CD4-positive, alpha-beta T cell (primary cell): Measurements from ENCODE around the gene IQGAP2. TPM values are rescaled to one million over a fixed set of nuclear protein-coding genes. Genes with fewer than 3 reads are reported as not detected.

Source experiments
- ATAC-seq: fragments of 200-7000 bp; cut with Tn5 transposase; one replicate; pipeline ENCODE4 v1.10.0; 2022; ENCODE audit warnings: mild to moderate bottlenecking; ENCODE audit not compliant: poor library complexity
- CTCF ChIA-PET: fragments of 350-600 bp; sonication (Branson Sonifier 250); formaldehyde crosslinking; loops from one replicate; lab custom pipeline; 2021; ENCODE audit warnings: antibody characterized with exemption, inconsistent platforms; lab: Charles Lee
- POLR2A ChIA-PET: fragments of 350-600 bp; sonication (Branson Sonifier 250); formaldehyde crosslinking; loops from one replicate; lab custom pipeline; 2021; ENCODE audit warnings: antibody characterized with exemption, inconsistent platforms; lab: Charles Lee
- DNase-seq, 14 experiments: peaks; one replicate each; pipeline ENCODE4 v3.0.0-alpha.2; 2013 to 2020; ENCODE audit warnings: mixed read lengths in 2 of 14
- H3K27ac ChIP-seq, 2 donors: one replicate each; pipeline versions ENCODE4 v1.5.1 to v1.7.0; 2013; ENCODE audit warnings: low read length in 2 of 2, low read depth in 1 of 2, mild to moderate bottlenecking in 1 of 2
- H3K27me3 ChIP-seq, 2 experiments: 1 replicate in 1 of 2; 2 replicates in 1 of 2; pipeline versions ENCODE4 v1.6.1 to v1.7.0; 2013; ENCODE audit warnings: low read length in 2 of 2, control low read depth in 1 of 2, mild to moderate bottlenecking in 1 of 2, moderate library complexity in 1 of 2; ENCODE audit not compliant: insufficient read depth in 2 of 2, control insufficient read depth in 1 of 2
- H3K36me3 ChIP-seq: one replicate; pipeline ENCODE4 v1.6.1; 2013; ENCODE audit warnings: low read length, control low read depth; ENCODE audit not compliant: insufficient read depth
- H3K4me1 ChIP-seq: one replicate; pipeline ENCODE4 v1.6.1; 2013; ENCODE audit warnings: low read length, control low read depth; ENCODE audit not compliant: insufficient read depth
- H3K4me3 ChIP-seq: one replicate; pipeline ENCODE4 v1.5.1; 2013; ENCODE audit warnings: mild to moderate bottlenecking, low read length, moderate library complexity
- H3K9me3 ChIP-seq, 2 experiments: 1 replicate in 1 of 2; 2 replicates in 1 of 2; pipeline versions ENCODE4 v1.6.1 to v1.7.0; 2013; ENCODE audit warnings: low read length in 2 of 2, mild to moderate bottlenecking in 2 of 2, control low read depth in 1 of 2, moderate library complexity in 1 of 2; ENCODE audit not compliant: control insufficient read depth in 1 of 2, insufficient read depth in 1 of 2
- H3K27ac Mint-ChIP-seq: one replicate; pipeline ENCODE4 v1.8.0; 2020; ENCODE audit warnings: mixed read lengths
- H3K27me3 Mint-ChIP-seq: one replicate; pipeline ENCODE4 v1.8.0; 2021; ENCODE audit warnings: mixed read lengths
- H3K36me3 Mint-ChIP-seq: one replicate; pipeline ENCODE4 v1.8.0; 2021; ENCODE audit warnings: low read depth, mixed read lengths
- H3K4me1 Mint-ChIP-seq: one replicate; pipeline ENCODE4 v1.8.0; 2021; ENCODE audit warnings: low read depth, mixed read lengths
- H3K4me3 Mint-ChIP-seq: one replicate; pipeline ENCODE4 v1.8.0; 2020; ENCODE audit warnings: mild to moderate bottlenecking, mixed read lengths
- H3K9me3 Mint-ChIP-seq: one replicate; pipeline ENCODE4 v1.8.0; 2020; ENCODE audit warnings: mixed read lengths
- intact Hi-C, 2 experiments: fragments of 100-400 bp; cut with DNase I in 1 of 2; cut with micrococcal nuclease in 1 of 2; formaldehyde crosslinking; loops; one replicate each; pipeline versions ENCODE4 v1.15.1 to v1.9.0; 2023 to 2025; cut with DNase I, micrococcal nuclease
- total RNA-seq, 174 experiments: library from RNA in 2 of 174; stranded (reverse) in 2 of 174; gene quantifications; one replicate each; pipeline ENCODE4 v1.2.3 and lab custom pipeline; 2021 to 2026
- TF ChIP-seq, protein P1 (sequence below): fragments of 200-600 bp; IDR thresholded peaks from one replicate; pipeline ENCODE4 v1.8.0; 2022; ENCODE audit warnings: antibody characterized with exemption, mild to moderate bottlenecking

The IQGAP2 gene
- total RNA-seq, 2 experiments from 2014 or later: 58.8 TPM

DNA sequence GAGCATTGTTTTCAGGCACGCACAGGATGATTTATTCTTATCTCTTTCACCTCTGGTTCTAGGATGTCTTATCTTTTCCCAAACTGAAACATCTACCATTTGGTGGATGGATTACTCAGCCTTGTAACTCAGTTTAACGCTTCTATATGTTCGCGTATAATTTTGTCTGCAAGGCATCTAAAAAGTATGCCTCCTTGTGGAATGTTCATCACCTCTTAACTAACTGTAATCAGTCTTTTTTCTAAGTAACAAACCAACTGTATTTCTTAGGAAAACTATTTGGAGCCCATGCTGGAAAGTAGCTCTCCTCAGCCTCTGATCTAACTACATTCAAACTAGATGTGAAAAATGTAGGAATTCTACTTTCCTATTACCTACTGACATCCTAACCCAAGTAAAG lies 231.6 kb downstream of the IQGAP2 start:
- H3K9me3 ChIP-seq: no peaks in the 10 kb centered on the region
- DNase-seq: no peak
- no peaks in the 10 kb centered on the region for H3K4me1 ChIP-seq
- no peak overlapping the region for H3K27ac ChIP-seq
- H3K9me3 Mint-ChIP-seq: no peaks in the 10 kb centered on the region
- ChIA-PET POLR2A (no interaction called here), CTCF (interaction anchor here (1.2 kb wide), 1 partner anchor 33 kb away, joined by 7 read pairs; no protein-coding TSS in a partner anchor)
- H3K36me3 Mint-ChIP-seq: peaks cover 97% of the 10 kb centered on the region
- no peaks in the 10 kb centered on the region for H3K27me3 Mint-ChIP-seq
- no peaks in the 10 kb centered on the region for H3K27me3 ChIP-seq
- H3K4me1 Mint-ChIP-seq: no peaks in the 10 kb centered on the region
- TF ChIP-seq, protein P1, sequence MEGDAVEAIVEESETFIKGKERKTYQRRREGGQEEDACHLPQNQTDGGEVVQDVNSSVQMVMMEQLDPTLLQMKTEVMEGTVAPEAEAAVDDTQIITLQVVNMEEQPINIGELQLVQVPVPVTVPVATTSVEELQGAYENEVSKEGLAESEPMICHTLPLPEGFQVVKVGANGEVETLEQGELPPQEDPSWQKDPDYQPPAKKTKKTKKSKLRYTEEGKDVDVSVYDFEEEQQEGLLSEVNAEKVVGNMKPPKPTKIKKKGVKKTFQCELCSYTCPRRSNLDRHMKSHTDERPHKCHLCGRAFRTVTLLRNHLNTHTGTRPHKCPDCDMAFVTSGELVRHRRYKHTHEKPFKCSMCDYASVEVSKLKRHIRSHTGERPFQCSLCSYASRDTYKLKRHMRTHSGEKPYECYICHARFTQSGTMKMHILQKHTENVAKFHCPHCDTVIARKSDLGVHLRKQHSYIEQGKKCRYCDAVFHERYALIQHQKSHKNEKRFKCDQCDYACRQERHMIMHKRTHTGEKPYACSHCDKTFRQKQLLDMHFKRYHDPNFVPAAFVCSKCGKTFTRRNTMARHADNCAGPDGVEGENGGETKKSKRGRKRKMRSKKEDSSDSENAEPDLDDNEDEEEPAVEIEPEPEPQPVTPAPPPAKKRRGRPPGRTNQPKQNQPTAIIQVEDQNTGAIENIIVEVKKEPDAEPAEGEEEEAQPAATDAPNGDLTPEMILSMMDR: no peak
- intact Hi-C loops: no loop called here
- H3K27ac Mint-ChIP-seq: no peak overlapping the region
- peaks cover 61% of the 10 kb centered on the region for H3K36me3 ChIP-seq
- ATAC-seq: no peak
- no peak overlapping the region for H3K4me3 Mint-ChIP-seq
- no peak overlapping the region for H3K4me3 ChIP-seq

DNA sequence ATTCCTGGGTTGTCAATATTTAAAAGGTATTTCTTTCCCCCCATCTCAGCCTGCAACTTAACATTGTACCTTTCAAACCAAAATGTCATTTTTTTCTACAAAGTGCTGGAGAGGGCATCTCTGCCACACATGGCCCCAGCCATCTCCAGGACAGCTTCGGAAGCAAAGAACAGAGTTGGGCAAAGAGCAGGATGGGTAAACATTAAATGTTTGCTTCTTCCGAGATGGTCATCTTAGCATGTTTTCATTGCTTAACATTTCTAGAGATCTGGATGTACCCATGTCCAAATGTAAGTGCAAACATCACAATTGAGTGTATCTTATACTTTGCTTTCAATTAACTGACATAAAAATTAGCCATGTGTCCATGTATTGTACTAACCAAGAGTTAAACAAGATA lies 234.4 kb downstream of the IQGAP2 start:
- intact Hi-C loops: no loop called here
- Mint-ChIP-seq H3K27me3 (no peaks in the 10 kb centered on the region), H3K27ac (peak overlapping the region; percentile 32), H3K36me3 (peaks cover 97% of the 10 kb centered on the region), H3K9me3 (no peaks in the 10 kb centered on the region), H3K4me3 (no peak overlapping the region), H3K4me1 (no peaks in the 10 kb centered on the region)
- Histone ChIP-seq H3K4me1 (no peaks in the 10 kb centered on the region), H3K36me3 (peaks cover 63% of the 10 kb centered on the region), H3K4me3 (no peak overlapping the region), H3K27ac (no peak overlapping the region), H3K27me3 (no peaks in the 10 kb centered on the region), H3K9me3 (no peaks in the 10 kb centered on the region)
- TF ChIP-seq, protein P1: no peak
- no peak for ATAC-seq
- no peak for DNase-seq
- ChIA-PET CTCF (interaction anchor here (1.0 to 1.4 kb wide), 3 partner anchors 36 to 137 kb away, joined by 3 to 4 read pairs (median 4); no protein-coding TSS in a partner anchor), POLR2A (no interaction called here)

DNA sequence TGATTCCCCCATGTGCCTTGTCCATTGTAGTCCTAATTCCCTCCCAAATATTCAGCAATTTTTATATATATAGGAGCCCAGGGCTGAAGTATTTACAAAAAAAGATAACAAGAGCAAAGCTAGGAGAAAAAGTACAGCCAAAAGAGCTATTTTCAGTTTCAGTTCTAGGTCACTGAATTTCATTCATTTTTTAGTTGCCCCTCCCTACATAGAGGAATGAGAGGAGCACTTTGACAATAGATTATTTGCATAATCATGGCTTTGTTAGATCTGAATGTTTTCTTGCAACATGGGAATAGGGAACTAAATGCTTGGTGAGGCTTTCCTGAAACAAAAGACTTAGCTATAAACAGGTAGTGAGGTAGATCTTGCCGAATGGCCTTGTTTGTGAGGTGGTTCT lies 235.4 kb downstream of the IQGAP2 start:
- Mint-ChIP-seq H3K27me3 (no peaks in the 10 kb centered on the region), H3K36me3 (peaks cover 98% of the 10 kb centered on the region), H3K27ac (peak overlapping the region; percentile 29), H3K4me1 (no peaks in the 10 kb centered on the region), H3K9me3 (no peaks in the 10 kb centered on the region), H3K4me3 (no peak overlapping the region)
- ChIA-PET CTCF (interaction anchor here (1.0 to 1.3 kb wide), 2 partner anchors 37 to 136 kb away, joined by 3 to 4 read pairs; no protein-coding TSS in a partner anchor), POLR2A (no interaction called here)
- ATAC-seq: no peak
- Histone ChIP-seq H3K27me3 (no peaks in the 10 kb centered on the region), H3K4me3 (no peak overlapping the region), H3K36me3 (peaks cover 65% of the 10 kb centered on the region), H3K4me1 (no peaks in the 10 kb centered on the region), H3K9me3 (no peaks in the 10 kb centered on the region), H3K27ac (no peak overlapping the region)
- no peak for DNase-seq
- intact Hi-C loops: no loop called here
- TF ChIP-seq, protein P1: no peak
